GM10248 (cell line): ENCODE data around the gene CRACDL.

ENCODE experiments used
- CTCF ChIA-PET: fragments of 300-600 bp; sonication (Branson Sonifier 250); formaldehyde crosslinking; extraction: SDS; loops from one replicate; lab custom pipeline; 2021; ENCODE audit warnings: antibody characterized with exemption; lab: Yijun Ruan, JAX
- POLR2A ChIA-PET: fragments of 350-650 bp; sonication (Branson Sonifier 250); formaldehyde crosslinking; extraction: SDS; loops from one replicate; lab custom pipeline; 2020; ENCODE audit warnings: antibody characterized with exemption; lab: Yijun Ruan, JAX
- DNase-seq: peaks from one replicate; pipeline ENCODE4 v3.0.0; 2012; ENCODE audit errors: extremely low spot score
- CTCF ChIP-seq: IDR thresholded peaks from 2 replicates; pipeline ENCODE4 v1.5.1; 2012; ENCODE audit warnings: mild to moderate bottlenecking, low read depth; ENCODE audit errors: extremely low read depth, missing control alignments, control extremely low read depth

CRACDL gene

GRCh38 chr2:98907966-98908905 lies 27.8 kb downstream of the CRACDL start:
- CTCF ChIA-PET, result no interaction called here

GRCh38 chr2:98907385-98907784 lies 28.6 kb downstream of the CRACDL start:
- DNase-seq, result no peak
- CTCF ChIA-PET, result no interaction called here
- no peak for TF ChIP-seq CTCF
- POLR2A ChIA-PET, result no interaction called here

More at GRCh38 chr2:98907966-98908905, 27.8 kb downstream of the CRACDL start:
- no peak for DNase-seq
- no peak for TF ChIP-seq CTCF
- POLR2A ChIA-PET, result no interaction called here

- TF ChIP-seq CTCF, result no peak
- ChIA-PET POLR2A (no interaction called here), CTCF (no interaction called here)
- no peak for DNase-seq
Observed at GRCh38 chr2:98903767-98904485, 32.1 kb downstream of the CRACDL start.

GRCh38 chr2:98903064-98903355 lies 33.0 kb downstream of the CRACDL start:
- TF ChIP-seq CTCF, result no peak
- no peak for DNase-seq
- ChIA-PET CTCF (no interaction called here), POLR2A (no interaction called here)

GRCh38 chr2:98902209-98903063 lies 33.6 kb downstream of the CRACDL start:
- ChIA-PET CTCF (no interaction called here), POLR2A (no interaction called here)
- no peak for DNase-seq
- TF ChIP-seq CTCF, result no peak

GRCh38 chr2:98901702-98902101 lies 34.3 kb downstream of the CRACDL start:
- DNase-seq, result no peak
- ChIA-PET POLR2A (no interaction called here), CTCF (no interaction called here)
- TF ChIP-seq CTCF, result no peak
